ENCODE measurements around the gene ADORA3.

- TF ChIP-seq CTCF (IDR thresholded peaks at IDR 0.05) (no peak), POLR2A (IDR thresholded peaks at IDR 0.05) (no peak)
Observed at GRCh38 chr1:111538343-111539025, 35.1 kb upstream of the ADORA3 start.
